ENCODE data around the gene BEND6. TPM values are rescaled to one million over a fixed set of nuclear protein-coding genes. Genes with fewer than 3 reads are reported as not detected.

Gene BEND6
- polyA plus RNA-seq, 1 donor from 2014 or later = 8.6 TPM

DNA sequence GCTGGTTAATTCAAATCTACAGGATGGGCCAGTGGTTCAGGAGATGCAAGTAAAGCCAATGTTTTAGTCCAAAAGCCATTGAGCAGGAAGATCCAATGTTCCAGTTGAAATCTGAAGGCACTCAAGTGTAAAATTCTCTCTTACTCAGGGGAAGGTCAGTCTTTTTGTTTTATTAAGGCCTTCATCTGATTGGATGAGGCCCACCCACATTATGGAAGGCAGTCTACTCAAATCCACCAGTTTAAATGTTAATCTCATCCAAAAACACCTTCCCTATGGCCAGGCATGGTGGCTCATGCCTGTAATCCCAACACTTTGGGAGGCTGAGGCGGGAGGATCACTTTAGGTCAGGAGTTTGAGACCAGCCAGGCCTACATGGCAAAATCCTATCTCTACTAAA, 31.3 kb upstream of the BEND6 start:
- Histone ChIP-seq H4K20me1 (ENCODE audit: insufficient read depth) (no peaks in the 10 kb centered on the region), H3K36me3 (ENCODE audit: insufficient read depth, low read length) (no peaks in the 10 kb centered on the region), H3K27ac (ENCODE audit: low read length) (no peak overlapping the region), H3K9me2 (ENCODE audit: insufficient read depth, low read length) (no peaks in the 10 kb centered on the region), H3K4me3 (ENCODE audit: low read length) (no peak overlapping the region), H3F3A (ENCODE audit: insufficient read depth, low read length, poor library complexity, severe bottlenecking) (no peaks in the 10 kb centered on the region), H3K4me2 (ENCODE audit: low read length) (no peak overlapping the region), H3K9ac (ENCODE audit: low read length) (no peak overlapping the region), H3K9me3 (ENCODE audit: low read length) (no peaks in the 10 kb centered on the region), H2AFZ (ENCODE audit: low read depth, low read length) (no peak overlapping the region), H3K27me3 (ENCODE audit: insufficient read depth, low read depth, low read length) (no peaks in the 10 kb centered on the region), H3K79me2 (replicated peaks; ENCODE audit: insufficient read depth, low read length) (no peaks in the 10 kb centered on the region)
- TF ChIP-seq TAF1 (IDR thresholded peaks at IDR 0.05; ENCODE audit: low read depth) (no peak), EZH2 (IDR thresholded peaks at IDR 0.05; ENCODE audit: borderline replicate concordance, insufficient read depth, low read length, poor library complexity, severe bottlenecking) (no peak), POLR2AphosphoS5 (IDR thresholded peaks at IDR 0.05) (no peak), RAD21 (conservative IDR thresholded peaks at IDR 0.05) (no peak), MXI1 (conservative IDR thresholded peaks at IDR 0.05; ENCODE audit: poor library complexity, severe bottlenecking) (no peak), SMC3 (conservative IDR thresholded peaks at IDR 0.05; ENCODE audit: poor library complexity) (no peak), EP300 (conservative IDR thresholded peaks at IDR 0.05; ENCODE audit: poor library complexity, severe bottlenecking) (no peak), REST (IDR thresholded peaks at IDR 0.05; ENCODE audit: borderline replicate concordance) (no peak)
- TF ChIP-seq, protein P1, sequence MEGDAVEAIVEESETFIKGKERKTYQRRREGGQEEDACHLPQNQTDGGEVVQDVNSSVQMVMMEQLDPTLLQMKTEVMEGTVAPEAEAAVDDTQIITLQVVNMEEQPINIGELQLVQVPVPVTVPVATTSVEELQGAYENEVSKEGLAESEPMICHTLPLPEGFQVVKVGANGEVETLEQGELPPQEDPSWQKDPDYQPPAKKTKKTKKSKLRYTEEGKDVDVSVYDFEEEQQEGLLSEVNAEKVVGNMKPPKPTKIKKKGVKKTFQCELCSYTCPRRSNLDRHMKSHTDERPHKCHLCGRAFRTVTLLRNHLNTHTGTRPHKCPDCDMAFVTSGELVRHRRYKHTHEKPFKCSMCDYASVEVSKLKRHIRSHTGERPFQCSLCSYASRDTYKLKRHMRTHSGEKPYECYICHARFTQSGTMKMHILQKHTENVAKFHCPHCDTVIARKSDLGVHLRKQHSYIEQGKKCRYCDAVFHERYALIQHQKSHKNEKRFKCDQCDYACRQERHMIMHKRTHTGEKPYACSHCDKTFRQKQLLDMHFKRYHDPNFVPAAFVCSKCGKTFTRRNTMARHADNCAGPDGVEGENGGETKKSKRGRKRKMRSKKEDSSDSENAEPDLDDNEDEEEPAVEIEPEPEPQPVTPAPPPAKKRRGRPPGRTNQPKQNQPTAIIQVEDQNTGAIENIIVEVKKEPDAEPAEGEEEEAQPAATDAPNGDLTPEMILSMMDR (IDR thresholded peaks at IDR 0.05; ENCODE audit: poor library complexity, severe bottlenecking) = no peak

- H2AFZ ChIP-seq (ENCODE audit: low read depth, low read length) = no peak overlapping the region
- H3K27me3 ChIP-seq (ENCODE audit: insufficient read depth, low read depth, low read length) = no peaks in the 10 kb centered on the region
- TF ChIP-seq EZH2 (IDR thresholded peaks at IDR 0.05; ENCODE audit: borderline replicate concordance, insufficient read depth, low read length, poor library complexity, severe bottlenecking) = no peak
- TF ChIP-seq, protein P1 (IDR thresholded peaks at IDR 0.05; ENCODE audit: poor library complexity, severe bottlenecking) = no peak
- TF ChIP-seq TAF1 (IDR thresholded peaks at IDR 0.05; ENCODE audit: low read depth) = no peak
- TF ChIP-seq EP300 (conservative IDR thresholded peaks at IDR 0.05; ENCODE audit: poor library complexity, severe bottlenecking) = no peak
- TF ChIP-seq REST (IDR thresholded peaks at IDR 0.05; ENCODE audit: borderline replicate concordance) = no peak
- TF ChIP-seq SMC3 (conservative IDR thresholded peaks at IDR 0.05; ENCODE audit: poor library complexity) = no peak
- no peak for TF ChIP-seq MXI1 (conservative IDR thresholded peaks at IDR 0.05; ENCODE audit: poor library complexity, severe bottlenecking)
- no peak for TF ChIP-seq POLR2AphosphoS5 (IDR thresholded peaks at IDR 0.05)
- no peak for TF ChIP-seq RAD21 (conservative IDR thresholded peaks at IDR 0.05)
- H3K9me3 ChIP-seq (ENCODE audit: low read length) = no peaks in the 10 kb centered on the region
- no peaks in the 10 kb centered on the region for H4K20me1 ChIP-seq (ENCODE audit: insufficient read depth)
- H3K36me3 ChIP-seq (ENCODE audit: insufficient read depth, low read length) = no peaks in the 10 kb centered on the region
- H3K79me2 ChIP-seq (replicated peaks; ENCODE audit: insufficient read depth, low read length) = no peaks in the 10 kb centered on the region
- no peaks in the 10 kb centered on the region for H3F3A ChIP-seq (ENCODE audit: insufficient read depth, low read length, poor library complexity, severe bottlenecking)
- no peak overlapping the region for H3K27ac ChIP-seq (ENCODE audit: low read length)
- H3K9me2 ChIP-seq (ENCODE audit: insufficient read depth, low read length) = no peaks in the 10 kb centered on the region
- no peak overlapping the region for H3K9ac ChIP-seq (ENCODE audit: low read length)
- H3K4me2 ChIP-seq (ENCODE audit: low read length) = no peak overlapping the region
- no peak overlapping the region for H3K4me3 ChIP-seq (ENCODE audit: low read length)
Measured at GRCh38 chr6:56927538-56928453, 27.1 kb upstream of the BEND6 start.

Data from neural cell (in vitro differentiated cells).